Mesendoderm (in vitro differentiated cells): ENCODE results near the gene FGFRL1.
"Not testable (repeated sequence)": the region's sequence is repeated elsewhere in the genome, so short reads cannot be mapped to it uniquely, and the experiment has no call there.

ENCODE experiments used
- DNase-seq: peaks from one replicate; pipeline ENCODE4 v3.0.0; 2013
- H2AK5ac ChIP-seq: 2 replicates; pipeline ENCODE4 v1.6.1; 2013; ENCODE audit warnings: low read length, inconsistent platforms
- H2BK120ac ChIP-seq: 2 replicates; pipeline ENCODE4 v1.6.1; 2013; ENCODE audit warnings: low read depth, mild to moderate bottlenecking, low read length, moderate library complexity, mixed read lengths
- H2BK15ac ChIP-seq: replicated peaks from 2 replicates; pipeline ENCODE4 v1.6.1; 2013; ENCODE audit warnings: low read depth, mild to moderate bottlenecking, moderate library complexity
- H2BK5ac ChIP-seq: 2 replicates; pipeline ENCODE4 v1.6.1; 2013; ENCODE audit warnings: low read length, inconsistent platforms
- H3K18ac ChIP-seq: 2 replicates; pipeline ENCODE4 v1.6.1; 2013; ENCODE audit warnings: mild to moderate bottlenecking, low read length, mixed read lengths
- H3K23ac ChIP-seq: one replicate; pipeline ENCODE4 v1.6.1; 2013; ENCODE audit warnings: low read length
- H3K27ac ChIP-seq: 2 replicates; pipeline ENCODE4 v1.5.1; 2013; ENCODE audit warnings: low read depth, mild to moderate bottlenecking, inconsistent platforms, low read length, moderate library complexity
- H3K27me3 ChIP-seq: 2 replicates; pipeline ENCODE4 v1.6.1; 2013; ENCODE audit warnings: low read length, control low read depth, mild to moderate bottlenecking, inconsistent platforms; ENCODE audit not compliant: insufficient read depth, poor library complexity
- H3K36me3 ChIP-seq: 2 replicates; pipeline ENCODE4 v1.6.1; 2013; ENCODE audit warnings: low read length, inconsistent platforms; ENCODE audit not compliant: control insufficient read depth, insufficient read depth
- H3K4ac ChIP-seq: one replicate; pipeline ENCODE4 v1.6.1; 2013; ENCODE audit warnings: low read depth, mild to moderate bottlenecking, low read length, moderate library complexity
- H3K4me1 ChIP-seq: 2 replicates; pipeline ENCODE4 v1.6.1; 2013; ENCODE audit warnings: low read depth, low read length, inconsistent platforms; ENCODE audit not compliant: control insufficient read depth
- H3K4me2 ChIP-seq: 2 replicates; pipeline ENCODE4 v1.6.1; 2013; ENCODE audit warnings: low read length
- H3K4me3 ChIP-seq: 2 replicates; pipeline ENCODE4 v1.5.1; 2013; ENCODE audit warnings: mild to moderate bottlenecking, low read length
- H3K56ac ChIP-seq: one replicate; pipeline ENCODE4 v1.6.1; 2013; ENCODE audit warnings: low read length
- H3K79me1 ChIP-seq: 2 replicates; pipeline ENCODE4 v1.6.1; 2013; ENCODE audit warnings: low read length, inconsistent platforms
- H3K79me2 ChIP-seq: 2 replicates; pipeline ENCODE4 v1.6.1; 2013; ENCODE audit warnings: mild to moderate bottlenecking, low read length; ENCODE audit not compliant: control insufficient read depth, insufficient read depth
- H3K9ac ChIP-seq: 2 replicates; pipeline ENCODE4 v1.6.1; 2013; ENCODE audit warnings: low read length, inconsistent platforms
- H4K5ac ChIP-seq: one replicate; pipeline ENCODE4 v1.6.1; 2013; ENCODE audit warnings: low read length
- H4K8ac ChIP-seq: one replicate; pipeline ENCODE4 v1.6.1; 2013; ENCODE audit warnings: low read depth, mild to moderate bottlenecking, control low read depth, low read length, moderate library complexity
- WGBS: extraction: QIAGEN DNeasy Blood & Tissue Kit; methylation state at CpG from one replicate; pipeline ENCODE4 v1.1.7; 2013; ENCODE audit warnings: low lambda C conversion rate, missing lambda C conversion rate; ENCODE audit not compliant: insufficient coverage; ENCODE audit errors: extremely low coverage; 5-methylcytosine and 5-hydroxymethylcytosine counted together

FGFRL1 gene

GRCh38 chr4:1044469-1045192, 33.2 kb downstream of the FGFRL1 start:
- H3K27me3 ChIP-seq: no peaks in the 10 kb centered on the region

GRCh38 chr4:1045193-1045594, 33.8 kb downstream of the FGFRL1 start:
- Histone ChIP-seq H3K27me3 (no peaks in the 10 kb centered on the region), H3K36me3 (no peaks in the 10 kb centered on the region), H3K79me2 (no peaks in the 10 kb centered on the region), H3K4me2 (no peak overlapping the region), H3K56ac (peak overlapping the region; percentile 22), H2BK120ac (no peak overlapping the region), H3K4ac (no peak overlapping the region), H2BK5ac (no peak overlapping the region), H3K79me1 (no peaks in the 10 kb centered on the region), H3K9ac (no peak overlapping the region), H3K18ac (no peak overlapping the region), H4K5ac (no peak overlapping the region), H4K8ac (no peak overlapping the region), H3K27ac (no peak overlapping the region), H3K4me1 (peaks cover 5% of the 10 kb centered on the region), H3K4me3 (no peak overlapping the region), H2BK15ac (no peak overlapping the region), H3K23ac (no peak overlapping the region), H2AK5ac (no peak overlapping the region)
- no peak for DNase-seq
- WGBS: no CpG with 5 or more reads among the region's 14 CpGs

More at GRCh38 chr4:1044469-1045192, 33.2 kb downstream of the FGFRL1 start:
- peak overlapping the region; percentile 86 for H3K56ac ChIP-seq
- DNase-seq: no peak
- H4K8ac ChIP-seq: no peak overlapping the region
- no peaks in the 10 kb centered on the region for H3K79me1 ChIP-seq
- H2BK15ac ChIP-seq: no peak overlapping the region
- H3K4me3 ChIP-seq: no peak overlapping the region
- H3K79me2 ChIP-seq: no peaks in the 10 kb centered on the region
- no CpG with 5 or more reads among the region's 12 CpGs for WGBS
- peak overlapping the region; percentile 86 for H3K4ac ChIP-seq
- H2BK120ac ChIP-seq: peak overlapping the region; percentile 38
- no peak overlapping the region for H4K5ac ChIP-seq
- no peak overlapping the region for H2AK5ac ChIP-seq
- peak overlapping the region; percentile 35 for H2BK5ac ChIP-seq
- H3K27ac ChIP-seq: no peak overlapping the region
- no peaks in the 10 kb centered on the region for H3K36me3 ChIP-seq
- peak overlapping the region; percentile 17 for H3K23ac ChIP-seq
- H3K9ac ChIP-seq: peak overlapping the region; percentile 3
- H3K18ac ChIP-seq: peak overlapping the region; percentile 70
- no peak overlapping the region for H3K4me2 ChIP-seq
- H3K4me1 ChIP-seq: peaks cover 5% of the 10 kb centered on the region

- no peak overlapping the region for H3K4ac ChIP-seq
- no peak for DNase-seq
- H3K36me3 ChIP-seq: no peaks in the 10 kb centered on the region
- no peaks in the 10 kb centered on the region for H3K27me3 ChIP-seq
- no peak overlapping the region for H4K8ac ChIP-seq
- no CpG with 5 or more reads among the region's 36 CpGs for WGBS
- H2BK15ac ChIP-seq: no peak overlapping the region
- H2AK5ac ChIP-seq: no peak overlapping the region
- no peaks in the 10 kb centered on the region for H3K79me1 ChIP-seq
- peaks cover 5% of the 10 kb centered on the region for H3K4me1 ChIP-seq
- no peak overlapping the region for H4K5ac ChIP-seq
- H3K27ac ChIP-seq: no peak overlapping the region
- H3K56ac ChIP-seq: no peak overlapping the region
- no peak overlapping the region for H3K4me3 ChIP-seq
- H3K4me2 ChIP-seq: no peak overlapping the region
- no peaks in the 10 kb centered on the region for H3K79me2 ChIP-seq
- H2BK5ac ChIP-seq: no peak overlapping the region
- H3K23ac ChIP-seq: no peak overlapping the region
- H2BK120ac ChIP-seq: no peak overlapping the region
- no peak overlapping the region for H3K18ac ChIP-seq
- H3K9ac ChIP-seq: no peak overlapping the region
Observed at GRCh38 chr4:1045595-1046201, 34.3 kb downstream of the FGFRL1 start.

GRCh38 chr4:1046581-1047011, 35.2 kb downstream of the FGFRL1 start:
- H3K79me2 ChIP-seq, H3K27me3 ChIP-seq, H3K79me1 ChIP-seq, H3K9ac ChIP-seq, H2AK5ac ChIP-seq, H3K4ac ChIP-seq, H4K8ac ChIP-seq, H3K4me1 ChIP-seq, H3K4me2 ChIP-seq, H3K27ac ChIP-seq, H3K23ac ChIP-seq, H4K5ac ChIP-seq, H3K36me3 ChIP-seq, H3K18ac ChIP-seq, H2BK15ac ChIP-seq, H2BK5ac ChIP-seq, H3K4me3 ChIP-seq, H2BK120ac ChIP-seq: not testable (repeated sequence)
- WGBS: no CpG with 5 or more reads among the region's 29 CpGs
- peak; percentile 84 for DNase-seq
- peak overlapping the region; percentile 60 for H3K56ac ChIP-seq

- Histone ChIP-seq H3K36me3 (no peaks in the 10 kb centered on the region), H3K27me3 (no peaks in the 10 kb centered on the region), H3K27ac (no peak overlapping the region), H4K8ac (no peak overlapping the region), H2BK5ac (no peak overlapping the region), H3K4ac (no peak overlapping the region), H3K9ac (no peak overlapping the region), H3K79me2 (no peaks in the 10 kb centered on the region), H3K4me3 (no peak overlapping the region), H3K18ac (no peak overlapping the region), H3K4me2 (no peak overlapping the region), H3K79me1 (no peaks in the 10 kb centered on the region), H4K5ac (no peak overlapping the region), H2AK5ac (no peak overlapping the region), H2BK120ac (no peak overlapping the region), H3K23ac (no peak overlapping the region), H2BK15ac (no peak overlapping the region), H3K56ac (no peak overlapping the region), H3K4me1 (peaks cover 5% of the 10 kb centered on the region)
- WGBS: no CpG with 5 or more reads among the region's 41 CpGs
- DNase-seq: no peak
Observed at GRCh38 chr4:1047106-1047975, 35.9 kb downstream of the FGFRL1 start.
